ENCODE measurements around the gene ACBD4.

The ACBD4 gene

GRCh38 chr17:45146592-45146889 lies 11.1 kb downstream of the ACBD4 start:
- WGBS, 2 experiments, result 93 to 95% methylated on average over 4 of the region's 4 CpGs
- Histone ChIP-seq H3K4me1 (ENCODE audit: control insufficient read depth, insufficient read depth, low read length) (peaks cover 23% of the 10 kb centered on the region), H3K27ac (ENCODE audit: insufficient read depth, low read depth, low read length, poor library complexity, severe bottlenecking) (no peak overlapping the region), H3K4me3 (ENCODE audit: insufficient read depth, low read depth, low read length) (peak overlapping the region; percentile 85), H3K9me3 (ENCODE audit: control insufficient read depth, low read length) (no peaks in the 10 kb centered on the region), H3K36me3 (ENCODE audit: control insufficient read depth, insufficient read depth, low read length) (no peaks in the 10 kb centered on the region), H3K27me3 (ENCODE audit: control insufficient read depth, insufficient read depth, low read length, poor library complexity, severe bottlenecking) (peaks cover 6% of the 10 kb centered on the region)

GRCh38 chr17:45146890-45147580 lies 11.5 kb downstream of the ACBD4 start:
- H3K27ac ChIP-seq (ENCODE audit: insufficient read depth, low read depth, low read length, poor library complexity, severe bottlenecking), result peak overlapping the region; percentile 99
- H3K27me3 ChIP-seq (ENCODE audit: control insufficient read depth, insufficient read depth, low read length, poor library complexity, severe bottlenecking), result peaks cover 6% of the 10 kb centered on the region
- peaks cover 25% of the 10 kb centered on the region for H3K4me1 ChIP-seq (ENCODE audit: control insufficient read depth, insufficient read depth, low read length)
- peak overlapping the region; percentile 85 for H3K4me3 ChIP-seq (ENCODE audit: insufficient read depth, low read depth, low read length)
- WGBS, 2 experiments, result 21% methylated on average over 29 of the region's 29 CpGs
- H3K36me3 ChIP-seq (ENCODE audit: control insufficient read depth, insufficient read depth, low read length), result no peaks in the 10 kb centered on the region
- H3K9me3 ChIP-seq (ENCODE audit: control insufficient read depth, low read length), result no peaks in the 10 kb centered on the region

- WGBS, 2 experiments, result 0% methylated on average over 38 of the region's 38 CpGs
- Histone ChIP-seq H3K4me3 (ENCODE audit: insufficient read depth, low read depth, low read length) (peak overlapping the region; percentile 85), H3K27me3 (ENCODE audit: control insufficient read depth, insufficient read depth, low read length, poor library complexity, severe bottlenecking) (peaks cover 6% of the 10 kb centered on the region), H3K9me3 (ENCODE audit: control insufficient read depth, low read length) (no peaks in the 10 kb centered on the region), H3K36me3 (ENCODE audit: control insufficient read depth, insufficient read depth, low read length) (no peaks in the 10 kb centered on the region), H3K4me1 (ENCODE audit: control insufficient read depth, insufficient read depth, low read length) (peaks cover 25% of the 10 kb centered on the region), H3K27ac (ENCODE audit: insufficient read depth, low read depth, low read length, poor library complexity, severe bottlenecking) (peak overlapping the region; percentile 99)
These were observed 12.2 kb downstream of the ACBD4 start for GRCh38 chr17:45147581-45148182.

GRCh38 chr17:45148183-45149036 lies 12.9 kb downstream of the ACBD4 start, which contains the start of gene HEXIM1:
TSS of gene HEXIM1 (plus strand) at chr17:45148475. CDS start at chr17:45149191, 716 bp downstream.
- no peaks in the 10 kb centered on the region for H3K9me3 ChIP-seq (ENCODE audit: control insufficient read depth, low read length)

GRCh38 chr17:45149037-45149668 lies 13.7 kb downstream of the ACBD4 start:
- H3K27me3 ChIP-seq (ENCODE audit: control insufficient read depth, insufficient read depth, low read length, poor library complexity, severe bottlenecking), result peaks cover 5% of the 10 kb centered on the region
- H3K9me3 ChIP-seq (ENCODE audit: control insufficient read depth, low read length), result no peaks in the 10 kb centered on the region
- WGBS, 2 experiments, result 0% methylated on average over 32 of the region's 32 CpGs
- peak overlapping the region; percentile 89 for H3K27ac ChIP-seq (ENCODE audit: insufficient read depth, low read depth, low read length, poor library complexity, severe bottlenecking)
- no peaks in the 10 kb centered on the region for H3K36me3 ChIP-seq (ENCODE audit: control insufficient read depth, insufficient read depth, low read length)
- peaks cover 14% of the 10 kb centered on the region for H3K4me1 ChIP-seq (ENCODE audit: control insufficient read depth, insufficient read depth, low read length)
- H3K4me3 ChIP-seq (ENCODE audit: insufficient read depth, low read depth, low read length), result peak overlapping the region; percentile 92

More at GRCh38 chr17:45148183-45149036, 12.9 kb downstream of the ACBD4 start, which contains the start of gene HEXIM1:
- peaks cover 6% of the 10 kb centered on the region for H3K27me3 ChIP-seq (ENCODE audit: control insufficient read depth, insufficient read depth, low read length, poor library complexity, severe bottlenecking)
- peak within 1 kb of the TSS; percentile 99 for H3K27ac ChIP-seq (ENCODE audit: insufficient read depth, low read depth, low read length, poor library complexity, severe bottlenecking)
- peaks cover 22% of the 10 kb centered on the region for H3K4me1 ChIP-seq (ENCODE audit: control insufficient read depth, insufficient read depth, low read length)
- no peaks in the 10 kb centered on the region for H3K36me3 ChIP-seq (ENCODE audit: control insufficient read depth, insufficient read depth, low read length)
- peak within 1 kb of the TSS; percentile 92 for H3K4me3 ChIP-seq (ENCODE audit: insufficient read depth, low read depth, low read length)
- 0% methylated on average over 58 of the region's 58 CpGs for WGBS, 2 experiments

- no peaks in the 10 kb centered on the region for H3K27me3 ChIP-seq (ENCODE audit: control insufficient read depth, insufficient read depth, low read length, poor library complexity, severe bottlenecking)
- 1% methylated on average over 55 of the region's 56 CpGs for WGBS, 2 experiments
- peak overlapping the region; percentile 89 for H3K27ac ChIP-seq (ENCODE audit: insufficient read depth, low read depth, low read length, poor library complexity, severe bottlenecking)
- peak overlapping the region; percentile 92 for H3K4me3 ChIP-seq (ENCODE audit: insufficient read depth, low read depth, low read length)
- no peaks in the 10 kb centered on the region for H3K36me3 ChIP-seq (ENCODE audit: control insufficient read depth, insufficient read depth, low read length)
- H3K4me1 ChIP-seq (ENCODE audit: control insufficient read depth, insufficient read depth, low read length), result peaks cover 11% of the 10 kb centered on the region
- H3K9me3 ChIP-seq (ENCODE audit: control insufficient read depth, low read length), result no peaks in the 10 kb centered on the region
These were observed 14.5 kb downstream of the ACBD4 start for GRCh38 chr17:45149669-45150664.

- Histone ChIP-seq H3K27ac (ENCODE audit: insufficient read depth, low read depth, low read length, poor library complexity, severe bottlenecking) (no peak overlapping the region), H3K27me3 (ENCODE audit: control insufficient read depth, insufficient read depth, low read length, poor library complexity, severe bottlenecking) (no peaks in the 10 kb centered on the region), H3K36me3 (ENCODE audit: control insufficient read depth, insufficient read depth, low read length) (no peaks in the 10 kb centered on the region), H3K9me3 (ENCODE audit: control insufficient read depth, low read length) (no peaks in the 10 kb centered on the region), H3K4me1 (ENCODE audit: control insufficient read depth, insufficient read depth, low read length) (peaks cover 11% of the 10 kb centered on the region), H3K4me3 (ENCODE audit: insufficient read depth, low read depth, low read length) (peak overlapping the region; percentile 92)
- 48 to 56% methylated on average over 8 of the region's 8 CpGs for WGBS, 2 experiments
These were observed 15.7 kb downstream of the ACBD4 start for GRCh38 chr17:45150911-45151809.

- Histone ChIP-seq H3K27ac (ENCODE audit: insufficient read depth, low read depth, low read length, poor library complexity, severe bottlenecking) (no peak overlapping the region), H3K4me1 (ENCODE audit: control insufficient read depth, insufficient read depth, low read length) (peaks cover 15% of the 10 kb centered on the region), H3K4me3 (ENCODE audit: insufficient read depth, low read depth, low read length) (no peak overlapping the region), H3K27me3 (ENCODE audit: control insufficient read depth, insufficient read depth, low read length, poor library complexity, severe bottlenecking) (no peaks in the 10 kb centered on the region), H3K36me3 (ENCODE audit: control insufficient read depth, insufficient read depth, low read length) (no peaks in the 10 kb centered on the region), H3K9me3 (ENCODE audit: control insufficient read depth, low read length) (no peaks in the 10 kb centered on the region)
- WGBS, 2 experiments, result 91 to 96% methylated on average over 4 of the region's 4 CpGs
These were observed 19.5 kb downstream of the ACBD4 start for GRCh38 chr17:45155029-45155428.

All from ectodermal cell (in vitro differentiated cells).